ENCODE results near the gene FAM217B.
A peak's percentile ranks its signal among the peaks of the same experiment; 100 is the strongest.

FAM217B gene

DNA sequence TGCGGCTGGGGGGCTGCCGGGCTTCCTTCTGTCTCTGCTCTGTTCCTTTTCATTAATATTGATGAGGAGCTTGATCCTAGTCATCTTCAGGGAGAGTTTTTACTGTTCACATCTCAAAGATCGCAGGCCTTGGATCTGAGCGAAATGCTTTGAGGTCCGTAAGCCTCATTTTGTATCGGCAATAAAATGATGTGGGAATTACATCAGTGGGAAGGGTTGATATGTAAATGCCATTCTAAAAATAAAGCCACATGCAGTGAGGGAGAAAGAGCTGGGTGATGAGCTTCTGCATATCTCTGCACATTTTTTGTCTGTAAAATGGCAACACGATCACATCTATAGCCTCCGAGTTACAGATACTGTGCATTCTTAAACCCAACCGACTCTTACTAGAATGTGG is 42.9 kb downstream of the FAM217B start:
- no peak for DNase-seq

DNA sequence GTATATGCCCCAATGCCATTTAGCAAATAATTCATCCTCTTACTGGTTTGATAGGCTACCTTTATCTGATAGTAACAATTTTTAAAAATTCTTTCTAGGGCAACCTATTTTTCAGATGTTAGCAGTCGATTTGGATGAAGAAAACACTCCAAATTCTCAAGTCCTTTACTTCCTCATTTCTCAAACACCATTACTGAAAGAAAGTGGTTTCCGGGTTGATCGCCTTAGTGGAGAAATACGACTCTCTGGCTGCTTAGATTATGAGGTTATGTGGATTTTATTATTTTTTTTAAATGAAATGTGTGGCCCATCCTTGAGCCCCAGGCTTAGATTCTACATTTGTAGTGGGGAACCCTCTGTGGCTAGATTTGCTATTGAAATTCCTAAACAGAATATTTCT is 44.4 kb downstream of the FAM217B start:
- DNase-seq, result peak in 1 of 2 donors; percentile 60

DNA sequence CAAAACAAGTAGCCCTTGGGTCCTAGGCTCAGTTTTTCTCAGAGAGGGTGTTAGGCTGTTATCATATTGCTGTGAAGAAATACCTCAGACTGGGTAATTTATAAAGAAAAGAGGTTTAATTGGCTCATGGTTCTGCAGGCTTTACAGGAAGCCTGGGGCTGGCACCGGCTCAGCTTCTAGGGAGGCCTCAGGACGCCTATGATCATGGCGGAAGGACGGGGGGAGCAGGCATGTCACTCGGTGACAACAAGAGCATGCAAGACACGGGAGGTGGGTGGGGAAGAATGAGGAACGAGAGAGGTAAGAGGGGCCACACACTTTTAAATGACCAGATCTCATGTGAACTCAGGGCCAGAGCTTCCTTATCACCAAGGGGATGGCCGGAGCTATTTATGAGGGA is 45.0 kb downstream of the FAM217B start:
- DNase-seq, result no peak

- no peak for DNase-seq
Measured at GRCh38 chr20:59985864-59986263, 45.7 kb downstream of the FAM217B start.

- no peak for DNase-seq
Measured at GRCh38 chr20:59987135-59987534, 46.9 kb downstream of the FAM217B start.

DNA sequence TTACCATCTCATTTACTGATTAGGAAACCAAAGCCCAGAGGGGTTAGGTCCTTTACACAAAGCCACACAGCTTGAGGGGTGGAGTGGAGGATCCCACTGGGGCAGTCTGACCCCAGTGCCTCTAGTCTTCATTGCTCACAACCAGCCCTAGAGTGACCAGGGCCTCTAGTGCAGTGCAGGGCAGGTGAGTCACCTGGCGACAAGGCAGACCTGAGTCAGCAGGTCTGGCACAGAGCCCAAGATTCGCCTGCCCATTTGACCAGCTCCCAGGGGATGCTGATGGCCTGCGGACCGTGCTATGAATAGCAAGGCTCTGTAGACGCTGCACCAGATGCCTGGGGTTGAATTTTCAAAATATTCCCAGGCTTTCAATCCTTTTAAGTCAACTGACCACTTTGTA is 48.0 kb downstream of the FAM217B start:
- DNase-seq, result no peak

DNA sequence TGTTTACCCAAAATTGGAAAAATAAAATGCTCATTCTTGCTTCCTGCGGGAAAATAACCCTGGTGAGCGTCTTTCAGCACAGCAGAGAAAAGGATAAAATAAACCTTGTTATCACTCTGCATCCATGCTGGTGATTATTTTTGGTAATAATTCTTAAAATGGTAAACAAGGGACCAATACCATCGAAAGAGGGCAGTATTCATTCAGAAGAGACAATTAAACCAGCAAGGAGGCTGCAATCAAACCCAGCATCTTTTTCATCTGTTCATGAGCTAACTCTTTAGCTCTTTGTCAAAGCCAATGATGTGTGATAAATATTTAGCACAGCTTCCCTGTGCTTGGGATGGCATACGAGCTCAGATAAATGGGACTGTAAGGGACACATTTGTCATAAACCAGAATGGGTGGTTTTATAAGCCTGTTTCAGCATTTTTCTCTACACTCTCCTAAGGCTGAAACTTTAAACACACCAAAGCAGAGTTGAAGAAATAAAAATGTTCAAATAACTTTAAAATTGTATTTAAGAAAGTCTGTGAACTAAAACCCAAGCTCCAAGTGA is 52.4 kb downstream of the FAM217B start:
- DNase-seq, result no peak

DNA sequence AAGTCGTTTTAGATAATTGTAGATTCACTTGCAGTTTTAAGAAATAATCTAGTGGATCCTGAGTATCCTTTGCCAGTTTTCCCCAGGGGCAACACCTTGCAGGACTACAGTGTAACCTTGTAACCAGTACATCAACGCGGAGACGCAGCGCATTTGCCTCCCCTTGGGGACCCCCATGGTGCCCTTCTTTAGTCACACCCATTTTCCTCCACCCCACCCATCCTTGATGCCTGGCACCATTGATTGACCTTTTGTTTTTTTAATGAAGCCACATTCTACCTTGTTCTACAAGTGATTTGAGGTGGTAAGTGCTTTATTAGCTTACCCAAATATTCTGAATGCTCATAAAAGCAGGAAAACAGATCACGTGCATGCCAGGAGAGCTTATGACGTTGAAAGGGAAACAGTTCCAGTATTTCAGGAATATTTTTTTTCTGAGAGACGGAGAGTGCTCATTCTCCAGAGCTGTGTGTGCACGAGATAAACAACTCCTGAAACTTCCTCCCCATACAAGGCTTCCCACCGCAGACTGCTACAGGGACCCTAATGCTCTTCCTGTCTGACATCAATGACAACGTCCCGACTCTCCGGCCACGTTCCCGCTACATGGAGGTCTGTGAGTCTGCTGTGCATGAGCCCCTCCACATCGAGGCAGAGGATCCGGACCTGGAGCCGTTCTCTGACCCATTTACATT is 53.7 kb downstream of the FAM217B start:
- DNase-seq, result no peak

DNA sequence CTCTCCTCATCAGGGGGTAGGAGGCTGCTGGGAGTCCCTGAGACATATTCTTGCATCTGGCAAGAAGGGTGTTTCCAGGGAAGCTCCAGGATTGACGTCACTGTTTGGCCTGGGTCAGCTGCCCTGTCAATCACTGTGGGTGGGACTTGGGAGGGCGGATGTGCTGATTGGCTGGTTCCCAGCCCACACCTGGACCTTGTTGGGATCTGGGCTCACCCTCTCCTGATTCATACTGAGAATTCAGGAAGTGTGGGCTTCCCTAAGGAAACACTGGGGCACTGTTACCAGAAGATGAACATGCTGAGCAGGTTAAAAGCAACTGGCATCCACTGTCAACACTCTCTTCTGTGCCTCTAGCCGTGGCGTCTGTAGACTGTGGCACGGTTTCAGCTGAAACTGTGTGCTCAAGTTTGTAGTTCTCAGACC is 54.5 kb downstream of the FAM217B start:
- no peak for DNase-seq

DNA sequence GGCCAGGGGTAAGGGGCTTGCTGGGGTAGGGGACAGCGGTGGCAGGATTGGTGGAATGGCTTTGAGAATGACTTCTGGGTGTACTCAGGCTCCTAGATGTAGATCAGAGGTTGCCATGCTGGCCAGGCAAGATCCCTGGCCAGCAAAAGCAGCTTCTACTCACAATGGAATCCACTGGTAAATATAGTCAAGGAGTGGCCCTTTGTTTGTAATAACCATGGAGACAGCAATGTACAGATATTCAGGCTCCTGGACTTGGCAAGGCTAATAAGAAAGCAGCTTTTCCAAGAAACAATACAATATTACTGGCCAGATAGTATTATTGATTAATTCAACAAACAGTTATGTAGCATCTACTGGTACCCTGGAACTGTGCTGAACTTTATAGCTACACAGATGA is 55.9 kb downstream of the FAM217B start:
- DNase-seq, result no peak

- DNase-seq, result no peak
Measured at GRCh38 chr20:59997896-59998295, 57.7 kb downstream of the FAM217B start.

Data from bone marrow (tissue), 2 donors.